K562 (cell line): Measurements from ENCODE around the gene MYPN. TPM values are rescaled to one million over a fixed set of nuclear protein-coding genes. Genes with fewer than 3 reads are reported as not detected.
A peak's percentile ranks its signal among the peaks of the same experiment; 100 is the strongest.

ENCODE experiments used
- ATAC-seq: fragments of 200-7000 bp; cut with Tn5 transposase; 3 replicates; pipeline ENCODE4 v1.9.1; 2020; ENCODE audit warnings: moderate library complexity
- BruUV-seq: library from RNA; stranded (reverse); fragments of 400-500 nt; replicated peaks from 2 replicates; lab custom pipeline; 2021; lab: Mats Ljungman, UMichigan
- CTCF ChIA-PET: fragments of 300-600 bp; formaldehyde crosslinking; extraction: SDS; loops from one replicate; lab custom pipeline; 2021; ENCODE audit warnings: low intra/inter-chr PET ratio; lab: Yijun Ruan, JAX
- POLR2A ChIA-PET: fragments of 300-600, 350-650 bp; sonication (Branson Sonifier 250); formaldehyde crosslinking; extraction: SDS; loops from one replicate; lab custom pipeline; 2021; ENCODE audit warnings: antibody characterized with exemption, inconsistent platforms; lab: Yijun Ruan, JAX
- DNase-seq, 4 experiments: peaks; one replicate each; pipeline versions ENCODE4 v3.0.0 to v3.0.0-alpha.2; 2011 to 2018; ENCODE audit warnings: low spot score in 3 of 4, mixed read lengths in 3 of 4; ENCODE audit errors: extremely low read depth in 1 of 4
- FAIRE-seq: peaks from 2 replicates; lab custom pipeline; 2011; peaks lifted over from hg19 to GRCh38; lab: Jason Lieb, UNC
- H2AFZ ChIP-seq: 2 replicates; pipeline ENCODE4 v1.6.0; 2011; ENCODE audit warnings: low read depth, low read length, control low read depth, inconsistent platforms
- H3K27ac ChIP-seq: fragments of 200-600 bp; 3 replicates; pipeline ENCODE4 v1.8.0; 2011; ENCODE audit warnings: low read depth, mild to moderate bottlenecking, control low read depth, inconsistent platforms, low read length, moderate library complexity, mixed read lengths; ENCODE audit errors: extremely low read depth
- H3K27me3 ChIP-seq, 2 experiments: fragments of 300-600 bp in 1 of 2; 2 replicates in 1 of 2; 3 replicates in 1 of 2; pipeline versions ENCODE4 v1.6.0 to v1.8.0; 2011; ENCODE audit warnings: inconsistent platforms in 2 of 2, low read length in 2 of 2, mild to moderate bottlenecking in 1 of 2, mixed read lengths in 1 of 2, moderate library complexity in 1 of 2; ENCODE audit not compliant: control insufficient read depth in 2 of 2, insufficient read depth in 2 of 2
- H3K36me3 ChIP-seq: fragments of 300-600 bp; 3 replicates; pipeline ENCODE4 v1.8.0; 2011; ENCODE audit warnings: mild to moderate bottlenecking, low read length, inconsistent platforms; ENCODE audit not compliant: control insufficient read depth, insufficient read depth
- H3K4me1 ChIP-seq, 2 experiments: fragments of 200-600 bp in 1 of 2; replicated peaks in 1 of 2; 2 replicates in 1 of 2; 3 replicates in 1 of 2; pipeline versions ENCODE4 v1.5.1 to v1.8.0; 2011; ENCODE audit warnings: inconsistent platforms in 2 of 2, low read length in 2 of 2, mild to moderate bottlenecking in 1 of 2, mixed read lengths in 1 of 2, moderate library complexity in 1 of 2; ENCODE audit not compliant: control insufficient read depth in 2 of 2, insufficient read depth in 2 of 2
- H3K4me2 ChIP-seq: 2 replicates; pipeline ENCODE4 v1.6.1; 2011; ENCODE audit warnings: low read length, control low read depth, inconsistent platforms, mixed read lengths; ENCODE audit not compliant: insufficient read depth
- H3K4me3 ChIP-seq: fragments of 200-600 bp; sonication (generic), shearing (Covaris generic); 2 replicates; pipeline ENCODE4 v1.5.1; 2016; ENCODE audit warnings: control low read depth, inconsistent platforms
- H3K79me2 ChIP-seq: fragments of 200-600 bp; 3 replicates; pipeline ENCODE4 v1.8.0; 2011; ENCODE audit warnings: low read length, inconsistent platforms; ENCODE audit not compliant: control insufficient read depth, insufficient read depth
- H3K9ac ChIP-seq, 2 experiments: 2 replicates each; pipeline versions ENCODE4 v1.6.0 to v1.6.1; 2011; ENCODE audit warnings: low read depth in 2 of 2, low read length in 2 of 2, control low read depth in 1 of 2, inconsistent platforms in 1 of 2, mild to moderate bottlenecking in 1 of 2, mixed read lengths in 1 of 2; ENCODE audit not compliant: insufficient read depth in 1 of 2
- H3K9me1 ChIP-seq: one replicate; pipeline ENCODE4 v1.6.0; 2011; ENCODE audit warnings: inconsistent platforms, mild to moderate bottlenecking, low read length, moderate library complexity; ENCODE audit not compliant: control insufficient read depth, insufficient read depth
- H3K9me3 ChIP-seq: replicated peaks from 2 replicates; pipeline ENCODE4 v1.5.1; 2011; ENCODE audit warnings: low read depth, low read length, inconsistent platforms; ENCODE audit not compliant: control insufficient read depth, insufficient read depth
- H4K20me1 ChIP-seq: replicated peaks from 2 replicates; pipeline ENCODE4 v1.6.1; 2011; ENCODE audit warnings: low read length, inconsistent platforms, mixed read lengths; ENCODE audit not compliant: control insufficient read depth, insufficient read depth
- KDM1A ChIP-seq, 2 experiments: fragments of 450-650 bp; IDR thresholded peaks; 2 replicates each; pipeline ENCODE4 v1.6.1; 2016; ENCODE audit warnings: mild to moderate bottlenecking in 2 of 2
- WGBS: fragments of 100-300 bp; shearing (Covaris generic); methylation state at CpG from one replicate; pipeline ENCODE4 v1.1.6; 2016; ENCODE audit warnings: low coverage, mixed read lengths; ENCODE audit not compliant: insufficient coverage; ENCODE audit errors: missing lambda C conversion rate; 5-methylcytosine and 5-hydroxymethylcytosine counted together
- in situ Hi-C: fragments of 300-500 bp; cut with MboI; formaldehyde crosslinking; loops from 4 replicates; pipeline ENCODE4 v1.15.0; 2018; ENCODE audit warnings: inconsistent platforms, mixed read lengths
- intact Hi-C: fragments of 100-400 bp; cut with micrococcal nuclease; formaldehyde crosslinking; loops from 2 replicates; pipeline ENCODE4 v1.14.2; 2022
- polyA plus RNA-seq, 8 experiments: library from polyadenylated mRNA; depleted of rRNA in 4 of 8; stranded (reverse) in 5 of 8; unstranded in 3 of 8; fragments of >200 nt; fragmentation: Nextera tagmentation in 2 of 8; fragmentation: Illumina TruSeq in 1 of 8; extraction: Ambion mirVana in 2 of 8; extraction: Trizol in 1 of 8; gene quantifications; 2 replicates each; pipeline versions ENCODE4 v1.2.1 to v1.2.3, GENCODE V29; 2011 to 2014; ENCODE audit warnings: inconsistent platforms in 1 of 8, missing spikeins in 1 of 8
- total RNA-seq, 7 experiments: library from RNA; depleted of rRNA in 6 of 7; stranded (reverse); fragments of >200 nt in 6 of 7; fragmentation: Illumina TruSeq in 2 of 7; extraction: Trizol in 2 of 7; gene quantifications; 2 replicates each; pipeline versions ENCODE4 v1.2.1 to v1.2.3, GENCODE V29; 2011 to 2021; ENCODE audit warnings: low replicate concordance in 1 of 7
- TF ChIP-seq, protein P1 (sequence below): fragments of 250-450 bp; sonication (Bioruptor Pico); IDR thresholded peaks from 2 replicates; pipeline ENCODE4 v1.4.0; 2020; ENCODE audit warnings: mild to moderate bottlenecking

Gene MYPN
- total and polyA plus RNA-seq, 9 of the 15 experiments (the other 6 are each of a cell fraction or from before 2014, with no cell fraction given) = not detected

DNA sequence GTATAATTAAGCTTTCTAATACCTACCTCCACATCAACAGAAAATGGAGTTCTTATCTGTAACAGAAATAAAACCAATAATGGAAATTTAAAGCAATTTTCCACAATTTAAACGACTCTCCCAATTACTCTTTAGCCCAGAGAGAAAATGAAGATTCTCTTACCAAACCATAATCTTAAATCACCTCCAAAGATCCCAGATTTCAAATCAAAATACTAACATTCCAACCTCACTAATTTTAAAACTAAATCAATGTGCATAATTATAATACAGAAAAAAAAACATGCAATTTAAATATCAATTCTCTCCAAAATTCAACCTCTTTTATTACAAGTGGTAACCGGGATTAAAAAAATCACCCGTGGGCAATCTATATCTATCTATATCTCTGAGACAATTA, 35.7 kb upstream of the MYPN start:
- FAIRE-seq = no peak
- Histone ChIP-seq H3K4me3 (peak overlapping the region; percentile 99), H4K20me1 (no peaks in the 10 kb centered on the region), H3K79me2 (peaks cover 54% of the 10 kb centered on the region), H3K9ac (peak overlapping the region in 1 of 2 experiments; percentile 94; a peak in 3 of 4 replicates), H3K9me1 (no peaks in the 10 kb centered on the region), H3K4me2 (peak overlapping the region; percentile 95), H3K27me3 (no peaks in the 10 kb centered on the region), H2AFZ (no peak overlapping the region), H3K36me3 (peaks cover 29% of the 10 kb centered on the region), H3K9me3 (peaks cover 2% of the 10 kb centered on the region; the same call in 1 of the 2 replicates), H3K27ac (peak overlapping the region; percentile 95; the same call in 2 of the 3 replicates), H3K4me1 (peaks cover 7 to 9% of the 10 kb centered on the region in 2 experiments; a peak in 4 of 5 replicates)
- TF ChIP-seq, protein P1, sequence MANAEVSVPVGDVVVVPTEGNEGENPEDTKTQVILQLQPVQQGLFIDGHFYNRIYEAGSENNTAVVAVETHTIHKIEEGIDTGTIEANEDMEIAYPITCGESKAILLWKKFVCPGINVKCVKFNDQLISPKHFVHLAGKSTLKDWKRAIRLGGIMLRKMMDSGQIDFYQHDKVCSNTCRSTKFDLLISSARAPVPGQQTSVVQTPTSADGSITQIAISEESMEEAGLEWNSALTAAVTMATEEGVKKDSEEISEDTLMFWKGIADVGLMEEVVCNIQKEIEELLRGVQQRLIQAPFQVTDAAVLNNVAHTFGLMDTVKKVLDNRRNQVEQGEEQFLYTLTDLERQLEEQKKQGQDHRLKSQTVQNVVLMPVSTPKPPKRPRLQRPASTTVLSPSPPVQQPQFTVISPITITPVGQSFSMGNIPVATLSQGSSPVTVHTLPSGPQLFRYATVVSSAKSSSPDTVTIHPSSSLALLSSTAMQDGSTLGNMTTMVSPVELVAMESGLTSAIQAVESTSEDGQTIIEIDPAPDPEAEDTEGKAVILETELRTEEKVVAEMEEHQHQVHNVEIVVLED (CRISPR knock-in tag) = no peak
- TF ChIP-seq KDM1A (IDR thresholded peaks at IDR 0.05) = peak; percentile 63 to 69; a peak in 3 of 4 replicates
- BruUV-seq = no TSS peak
- in situ Hi-C loops = no loop called here
- no peak for ATAC-seq
- no peak for DNase-seq
- intact Hi-C loops = loop anchor here (10.0 kb wide), 2 partner anchors 189 to 289 kb away; partner anchors contain the start of gene SIRT1
- CTCF ChIA-PET = no interaction called here
- POLR2A ChIA-PET = interaction anchor here (2.0 kb wide), 1 partner anchor 13 kb away, joined by 5 read pairs; no protein-coding TSS in a partner anchor
- WGBS = 2% methylated on average over 3 of the region's 3 CpGs
